NCI-H1436 treated with DMSO at 0.1 percent for 48 hours (cell line): ENCODE data around the gene DDAH1.
"Not testable (repeated sequence)": the region's sequence is repeated elsewhere in the genome, so short reads cannot be mapped to it uniquely, and the experiment has no call there.

Experiments
- DNase-seq: peaks from one replicate; lab custom pipeline; 2025; lab: John Stamatoyannopoulos, UW

The DDAH1 gene

DNA sequence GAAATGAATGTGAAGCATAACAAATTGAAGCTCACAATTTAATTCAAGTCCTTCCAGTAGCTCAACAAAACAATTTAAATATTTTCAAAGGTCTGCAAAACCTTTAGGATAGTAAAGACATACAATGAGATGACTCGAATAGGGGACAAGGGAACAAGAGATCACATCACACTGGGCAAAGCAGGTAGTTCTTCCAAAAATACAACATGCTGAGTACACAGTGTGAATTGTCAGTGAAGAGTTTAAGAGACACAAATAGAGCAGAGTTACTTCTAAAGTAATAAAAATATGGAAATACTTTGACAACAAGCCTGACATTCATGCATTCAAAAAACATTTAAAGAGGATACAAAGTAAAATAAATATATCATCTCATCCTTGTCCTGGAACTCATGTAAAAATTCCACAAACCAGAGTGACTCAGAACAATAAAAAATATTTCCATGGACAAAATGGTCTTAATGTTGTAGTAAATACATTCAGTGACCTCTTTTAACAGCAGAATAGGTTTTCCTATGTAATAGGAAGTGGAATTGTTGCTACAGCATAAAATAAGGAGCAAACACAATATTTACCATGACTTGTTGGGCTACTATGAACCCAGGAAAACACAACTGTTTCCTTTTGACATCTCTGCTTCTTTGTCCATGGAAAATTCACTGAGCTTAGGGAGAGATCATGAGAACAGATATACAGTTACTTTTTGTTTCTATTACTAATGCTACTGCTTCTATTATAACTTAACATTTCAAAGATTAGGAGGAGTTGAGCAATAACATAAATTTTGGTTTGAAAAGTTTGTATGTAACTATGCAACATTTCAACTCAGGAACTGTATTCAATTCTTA, 104.9 kb downstream of the DDAH1 start:
- no peak for DNase-seq

DNA sequence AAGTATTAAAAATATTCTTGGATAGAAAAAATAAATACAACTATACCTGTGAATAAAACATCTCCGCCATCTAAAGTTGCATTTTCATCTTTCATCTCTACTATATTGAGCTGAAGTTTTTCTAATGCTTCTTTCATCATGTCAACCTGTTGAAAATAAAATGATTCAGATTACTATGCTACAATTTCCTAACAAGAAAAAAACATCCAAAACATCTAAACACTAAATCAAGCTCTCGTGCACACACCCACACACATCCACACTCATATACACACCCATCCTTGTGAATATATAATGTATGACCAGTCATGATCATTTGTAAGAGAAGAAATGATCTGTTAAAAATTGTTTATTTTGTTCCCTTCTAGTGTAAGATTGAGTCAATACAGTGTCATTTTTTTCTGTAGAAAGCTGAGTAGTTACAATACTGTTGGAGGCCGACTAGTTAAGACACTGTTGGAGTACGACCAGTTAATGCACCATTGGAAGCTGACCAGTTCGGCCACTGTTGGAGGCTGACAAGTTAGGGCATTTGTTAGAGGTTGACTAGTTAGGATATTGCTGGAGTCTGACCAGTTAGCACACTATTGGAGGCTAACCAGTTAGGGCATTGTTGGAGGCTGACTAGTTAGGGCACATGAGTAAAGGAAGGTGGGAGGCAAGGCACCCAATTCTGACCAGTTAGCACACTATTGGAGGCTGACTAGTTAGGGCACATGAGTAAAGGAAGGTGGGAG, 106.1 kb downstream of the DDAH1 start:
- DNase-seq: no peak

DNA sequence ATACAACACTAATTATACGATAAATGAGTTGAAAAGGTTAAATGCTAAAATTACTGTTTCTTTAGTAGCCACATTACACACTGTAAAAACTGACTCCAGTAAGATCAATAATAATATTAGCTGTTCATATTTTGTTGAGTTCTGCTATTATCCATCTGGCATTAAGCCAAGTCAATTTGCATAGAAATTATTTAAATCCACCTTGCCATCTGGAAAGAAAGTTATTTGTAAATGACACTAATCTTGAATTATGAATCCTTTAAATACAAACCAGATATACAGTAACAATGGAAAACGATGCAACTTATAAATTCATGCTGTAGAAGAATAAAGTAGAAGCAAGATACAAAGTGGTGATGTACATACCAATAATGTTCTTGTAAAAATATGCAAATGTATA, 107.1 kb downstream of the DDAH1 start:
- DNase-seq: no peak

DNA sequence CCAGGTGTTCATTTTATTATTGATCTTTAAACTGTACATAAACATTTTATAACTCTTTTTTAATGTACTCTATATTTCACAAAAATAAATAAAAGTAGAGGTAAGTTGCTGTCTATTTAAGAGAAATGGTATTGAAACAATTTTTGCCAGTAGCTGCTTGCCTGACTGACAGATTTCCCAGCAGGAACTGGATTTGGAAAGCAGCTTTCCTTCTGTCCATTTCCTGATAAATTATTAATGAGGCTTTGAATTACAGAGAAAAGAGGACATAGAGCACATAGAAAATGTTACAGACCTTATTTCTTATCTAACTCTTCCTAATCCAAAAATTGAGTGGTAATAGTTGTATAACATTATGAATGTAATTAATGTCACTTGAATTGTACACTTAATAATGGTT, 108.8 kb downstream of the DDAH1 start:
- no peak for DNase-seq

DNA sequence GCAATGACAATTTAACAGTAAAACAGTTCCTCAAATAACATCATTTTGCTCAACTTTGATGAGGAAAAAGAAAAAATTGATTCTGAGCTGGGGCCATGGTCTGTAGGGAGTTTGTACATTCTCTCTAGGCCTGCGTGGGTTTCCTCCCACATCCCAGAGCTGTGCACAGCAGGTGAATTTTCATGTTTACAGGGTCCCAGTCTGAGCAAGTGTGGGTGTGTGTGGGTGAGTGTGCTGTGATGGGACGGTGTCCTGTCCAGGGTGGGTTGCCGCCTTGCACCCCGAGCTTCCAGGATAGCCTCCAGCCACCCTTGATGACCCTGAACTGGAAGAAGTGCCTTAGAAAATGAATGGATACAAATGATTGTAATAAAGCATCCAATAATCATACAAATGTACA, 112.9 kb downstream of the DDAH1 start:
- no peak for DNase-seq

DNA sequence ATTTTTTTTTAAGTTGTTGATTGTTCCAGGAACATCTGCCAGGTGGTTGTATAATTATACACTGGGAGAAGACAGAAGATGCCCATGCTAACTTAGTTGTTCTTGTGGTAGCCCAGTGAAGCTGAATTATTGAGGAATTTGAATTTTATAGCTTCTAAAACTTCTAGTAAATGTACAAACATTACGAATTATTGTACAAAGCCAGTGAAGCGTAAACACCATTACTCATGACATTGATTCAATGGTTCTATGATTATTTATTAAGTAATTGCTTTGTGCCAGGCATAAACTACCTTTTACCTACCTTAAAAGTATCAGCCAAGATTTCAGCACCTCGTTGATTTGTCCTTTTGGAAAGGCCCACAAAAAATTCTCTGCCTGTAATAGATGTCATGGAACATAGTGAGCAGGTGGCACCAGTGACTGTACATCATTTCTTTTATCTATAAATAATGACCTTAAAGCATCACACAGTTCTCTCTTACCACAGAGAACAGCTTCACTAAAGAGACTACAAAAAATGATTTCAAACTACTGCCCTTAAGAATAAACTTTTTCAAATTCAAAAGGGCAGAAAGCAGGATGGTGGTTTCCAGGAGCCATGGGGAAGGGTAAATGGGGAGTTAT, 113.6 kb downstream of the DDAH1 start:
- no peak for DNase-seq

DNA sequence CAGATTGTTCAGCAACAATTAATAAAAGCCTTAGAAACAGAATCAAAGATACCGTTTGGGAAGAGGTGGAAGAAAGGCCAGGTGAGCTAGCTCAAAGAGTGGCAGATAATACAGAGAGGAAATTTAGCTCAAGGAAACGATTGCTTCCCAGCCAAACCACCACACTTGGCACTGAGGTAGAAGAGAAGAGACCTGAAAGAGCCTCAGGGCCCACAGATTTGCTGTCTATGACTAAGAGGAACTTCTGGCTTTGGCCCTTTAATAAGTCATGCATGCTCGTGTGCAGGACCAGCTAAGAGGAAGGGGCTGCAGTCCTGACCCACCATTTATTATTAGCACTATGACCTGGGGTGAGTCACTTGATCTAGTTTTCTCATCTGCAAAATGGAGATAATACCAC, 115.7 kb downstream of the DDAH1 start:
- DNase-seq: no peak

DNA sequence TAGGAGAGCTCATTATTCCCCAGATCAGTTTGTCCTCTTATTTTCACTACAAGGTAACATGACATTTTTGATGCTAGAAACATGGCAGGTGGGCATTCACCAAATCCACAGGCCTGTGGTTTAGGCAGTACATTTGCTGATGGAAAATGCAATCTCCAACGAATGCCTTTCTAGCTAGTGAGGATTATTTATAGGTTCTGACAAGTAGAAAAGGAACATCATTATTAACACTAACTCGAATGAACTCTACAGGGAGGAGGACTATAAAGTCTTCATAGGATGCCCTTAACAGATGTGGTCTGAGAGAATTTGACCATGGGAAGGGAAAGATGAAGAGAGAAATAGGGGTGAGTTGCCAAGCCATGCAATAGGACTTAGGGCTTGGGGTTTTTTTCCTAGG, 117.1 kb downstream of the DDAH1 start:
- no peak for DNase-seq

DNA sequence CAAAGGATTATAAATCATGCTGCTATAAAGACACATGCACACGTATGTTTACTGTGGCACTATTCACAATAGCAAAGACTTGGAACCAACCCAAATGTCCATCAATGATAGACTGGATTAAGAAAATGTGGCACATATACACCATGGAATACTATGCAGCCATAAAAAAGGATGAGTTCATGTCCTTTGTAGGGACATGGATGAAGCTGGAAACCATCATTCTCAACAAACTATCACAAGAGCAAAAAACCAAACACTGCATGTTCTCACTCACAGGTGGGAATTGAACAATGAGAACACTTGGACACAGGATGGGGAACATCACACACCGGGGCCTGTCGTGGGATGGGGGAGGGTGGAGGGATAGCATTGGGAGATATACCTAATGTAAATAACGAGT, 117.7 kb downstream of the DDAH1 start:
- not testable (repeated sequence) for DNase-seq

DNA sequence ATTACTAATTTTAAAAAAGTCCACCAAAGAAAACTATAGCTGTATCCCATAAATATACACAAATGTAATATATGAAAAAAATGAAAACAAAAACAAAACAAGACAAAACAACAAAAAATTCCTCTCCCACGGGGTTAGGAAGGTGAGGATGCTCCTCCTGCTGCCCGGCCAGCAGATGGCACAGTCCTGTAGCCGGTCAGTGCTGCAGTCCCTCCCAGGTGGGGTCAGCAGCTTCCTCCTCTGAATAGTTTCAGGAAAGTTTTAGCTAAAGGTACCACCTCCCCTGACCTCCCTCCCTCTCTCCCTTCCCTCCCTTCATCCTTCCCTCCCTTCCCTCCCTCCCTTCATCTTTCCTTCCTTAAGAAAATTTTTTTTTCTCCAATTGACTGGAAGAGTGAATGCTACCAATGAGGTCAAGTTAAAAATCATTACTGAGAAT, 120.7 kb downstream of the DDAH1 start:
- DNase-seq: no peak

DNA sequence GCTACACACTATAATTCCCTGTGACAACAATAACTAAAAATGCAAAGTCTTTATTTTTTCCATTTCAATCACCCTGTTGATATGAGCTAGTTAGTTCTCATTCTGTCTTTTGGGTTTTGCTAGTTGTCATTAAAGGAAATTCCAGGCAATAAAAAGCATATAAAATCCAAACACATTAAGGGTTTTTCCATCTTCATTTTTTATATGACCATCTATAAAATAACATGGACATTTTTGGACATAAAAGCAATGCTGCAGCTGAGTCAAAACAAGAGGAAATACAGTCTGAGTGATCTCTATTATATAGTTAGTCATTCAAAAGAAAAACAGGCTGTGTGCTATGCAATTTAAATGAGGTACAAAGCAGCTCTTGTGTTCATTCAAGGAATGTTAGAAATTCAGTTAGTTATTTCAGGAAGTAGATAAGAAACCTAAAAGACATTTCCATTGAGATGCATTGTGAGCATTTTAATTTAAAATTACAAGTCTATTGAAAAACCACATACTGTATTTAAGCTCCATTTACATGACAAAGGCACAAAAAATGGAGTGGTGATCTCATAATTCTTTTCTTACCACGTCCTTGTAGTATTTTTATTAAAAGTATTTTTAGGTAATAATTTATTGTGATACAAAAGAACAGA, 121.2 kb downstream of the DDAH1 start:
- DNase-seq: no peak

DNA sequence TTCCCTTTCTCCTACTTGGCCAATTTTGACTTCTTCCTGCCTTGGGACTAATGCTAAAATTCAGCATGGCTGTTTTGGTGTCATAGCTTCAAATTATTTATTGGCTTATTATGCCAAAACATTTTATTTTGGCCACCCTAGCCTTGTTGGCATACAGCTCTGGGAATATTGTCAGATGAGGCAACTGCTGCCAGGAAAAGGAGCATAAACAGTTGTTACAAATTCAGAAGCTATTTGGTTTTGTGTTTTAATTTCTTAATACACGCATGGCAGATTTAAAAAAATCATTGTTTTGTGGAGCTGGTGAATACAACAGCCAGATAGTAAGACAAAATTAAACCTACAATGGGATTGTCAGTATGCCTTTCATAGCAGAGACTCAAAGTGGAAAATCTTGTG, 121.7 kb downstream of the DDAH1 start:
- DNase-seq: no peak

DNA sequence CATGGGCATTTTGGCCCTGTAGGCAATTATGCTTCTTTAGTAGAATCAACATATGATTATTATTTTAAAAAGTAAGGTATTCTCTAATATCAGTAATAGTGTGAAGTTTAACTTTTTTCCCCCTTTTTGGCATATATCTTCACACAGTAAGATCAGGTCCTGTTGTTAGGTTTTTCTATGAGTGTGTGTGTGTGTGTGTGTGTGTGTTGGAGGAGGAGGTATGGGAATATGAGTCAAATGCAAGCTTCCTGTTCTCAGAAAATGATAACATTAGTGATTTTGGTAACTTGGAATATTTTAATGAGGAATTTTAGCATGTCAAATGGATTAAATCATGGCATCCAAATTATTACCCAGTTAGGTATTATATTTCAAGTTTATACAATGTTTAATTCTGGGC, 122.8 kb downstream of the DDAH1 start:
- DNase-seq: no peak

DNA sequence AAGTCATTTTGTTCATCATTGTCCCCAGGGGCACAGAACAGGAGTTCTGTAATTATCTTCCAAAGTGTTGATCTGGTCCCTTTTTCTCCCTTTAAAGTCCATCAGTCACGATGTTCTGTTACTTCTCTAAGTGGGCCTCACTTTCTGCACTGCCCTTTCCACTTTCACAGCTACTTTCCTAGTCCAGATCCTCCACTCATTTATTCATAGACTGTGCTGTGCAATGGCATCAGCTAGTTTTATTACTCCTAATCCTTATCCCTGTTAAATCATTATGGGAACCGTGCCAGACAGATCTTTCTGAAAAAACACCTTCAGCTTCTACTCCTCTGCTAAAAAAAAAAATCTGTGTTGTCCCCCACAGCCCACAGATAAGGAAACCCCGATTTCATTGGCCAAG, 124.5 kb downstream of the DDAH1 start:
- DNase-seq: no peak

DNA sequence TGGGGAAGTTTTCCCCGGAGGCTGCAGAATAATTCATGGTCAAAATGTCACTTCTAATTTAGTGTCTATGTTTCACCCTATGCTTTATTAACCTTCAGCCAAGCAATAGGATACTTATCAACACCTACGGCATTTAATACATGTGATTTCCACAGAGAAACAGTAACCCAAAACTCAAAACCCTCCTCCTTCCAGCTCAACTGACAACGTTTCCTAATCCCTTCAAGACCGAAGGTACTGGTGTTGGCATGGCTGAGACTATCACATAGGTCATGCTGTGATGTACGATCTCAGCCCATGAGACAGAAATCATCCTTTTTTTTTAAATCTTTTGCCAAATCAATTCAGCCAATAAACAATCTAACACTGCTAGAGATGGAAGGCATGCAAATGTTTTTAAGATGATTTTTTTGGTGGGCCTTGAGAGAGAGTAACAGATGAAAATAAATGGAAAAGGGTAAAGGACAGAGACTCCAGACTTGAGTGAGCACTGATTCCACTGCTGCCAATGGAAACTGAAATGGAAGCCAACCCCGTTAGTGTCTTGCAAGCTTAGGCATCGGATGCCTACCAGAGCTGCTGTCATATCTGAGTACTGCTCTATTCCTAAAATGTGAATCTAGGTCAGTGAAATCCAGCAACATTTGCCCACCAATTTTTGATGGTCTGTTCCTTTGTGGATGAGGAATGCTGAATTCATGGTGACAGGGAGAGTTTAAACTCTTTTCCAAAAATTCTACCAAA, 125.1 kb downstream of the DDAH1 start:
- no peak for DNase-seq

DNA sequence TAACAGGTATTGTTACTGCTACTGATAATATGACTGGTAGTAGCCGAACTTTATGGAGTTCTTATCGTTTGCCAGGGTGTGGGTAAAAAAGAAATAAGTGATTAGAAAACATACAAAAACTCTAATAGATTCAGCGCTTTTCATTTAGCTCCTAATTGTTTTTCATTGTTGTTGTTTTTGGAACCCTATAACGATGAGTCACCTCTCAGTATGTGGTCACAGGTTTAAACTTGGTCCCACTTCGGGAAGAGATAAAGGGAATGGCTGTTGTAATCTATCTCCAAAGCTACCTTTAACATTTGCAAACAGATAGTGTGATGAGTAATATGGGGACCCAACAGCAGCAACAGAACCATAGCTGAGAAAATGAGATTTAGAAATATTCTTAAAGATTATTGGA, 125.9 kb downstream of the DDAH1 start:
- no peak for DNase-seq

DNA sequence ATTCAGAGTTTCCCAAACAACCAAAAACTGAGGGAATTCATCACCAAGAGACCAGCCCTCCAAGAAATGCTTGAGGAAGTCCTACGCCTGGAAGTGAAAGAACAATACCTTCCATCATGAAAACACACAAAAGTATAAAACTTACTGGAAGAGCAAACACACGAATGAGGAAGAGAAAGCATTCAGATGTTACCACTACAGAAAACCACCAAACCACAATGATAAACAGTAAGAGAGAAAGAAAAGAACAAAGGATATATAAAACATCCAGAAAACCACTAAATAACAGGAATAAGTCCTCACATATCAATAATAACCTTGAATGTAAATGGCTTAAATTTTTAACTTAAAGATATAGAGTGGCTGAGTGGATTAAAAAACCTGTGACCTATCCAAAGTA, 130.0 kb downstream of the DDAH1 start:
- no peak for DNase-seq

DNA sequence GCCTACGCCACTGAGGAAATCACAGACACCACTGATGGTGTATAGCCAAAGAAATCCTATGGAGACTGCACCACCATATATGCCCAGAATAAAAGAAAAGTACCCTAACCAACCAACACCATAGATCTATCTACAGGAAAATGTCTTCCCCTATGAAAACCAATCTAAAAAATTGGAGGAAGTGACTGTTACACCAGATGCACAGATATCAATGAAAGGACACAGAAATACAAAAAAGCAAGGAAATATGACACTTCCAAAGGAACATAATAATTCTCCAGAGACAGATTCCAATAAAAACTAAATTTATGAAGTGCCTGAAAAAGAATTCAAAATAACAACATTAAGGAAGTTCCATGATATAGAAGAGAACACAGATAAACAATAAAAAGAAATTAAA, 131.8 kb downstream of the DDAH1 start:
- no peak for DNase-seq

DNA sequence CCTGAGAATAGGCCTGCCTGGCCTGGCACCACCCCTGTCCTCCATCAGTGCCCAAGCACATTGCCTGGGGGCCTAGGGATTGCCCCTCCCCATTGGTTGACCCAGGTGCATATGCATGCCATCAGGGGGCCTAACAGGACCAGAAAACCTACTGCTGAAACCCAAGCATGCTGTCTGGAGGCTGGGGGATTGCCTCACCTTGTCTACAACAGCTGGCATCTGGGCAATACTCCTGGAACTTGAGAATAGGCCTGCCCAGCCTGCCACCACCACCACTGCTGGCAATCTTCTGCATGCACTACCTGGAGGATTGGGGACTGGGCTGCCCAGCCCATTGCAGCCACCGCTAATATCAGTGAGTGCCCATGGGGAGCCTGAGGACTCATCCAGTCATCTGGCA, 132.4 kb downstream of the DDAH1 start:
- no peak for DNase-seq

DNA sequence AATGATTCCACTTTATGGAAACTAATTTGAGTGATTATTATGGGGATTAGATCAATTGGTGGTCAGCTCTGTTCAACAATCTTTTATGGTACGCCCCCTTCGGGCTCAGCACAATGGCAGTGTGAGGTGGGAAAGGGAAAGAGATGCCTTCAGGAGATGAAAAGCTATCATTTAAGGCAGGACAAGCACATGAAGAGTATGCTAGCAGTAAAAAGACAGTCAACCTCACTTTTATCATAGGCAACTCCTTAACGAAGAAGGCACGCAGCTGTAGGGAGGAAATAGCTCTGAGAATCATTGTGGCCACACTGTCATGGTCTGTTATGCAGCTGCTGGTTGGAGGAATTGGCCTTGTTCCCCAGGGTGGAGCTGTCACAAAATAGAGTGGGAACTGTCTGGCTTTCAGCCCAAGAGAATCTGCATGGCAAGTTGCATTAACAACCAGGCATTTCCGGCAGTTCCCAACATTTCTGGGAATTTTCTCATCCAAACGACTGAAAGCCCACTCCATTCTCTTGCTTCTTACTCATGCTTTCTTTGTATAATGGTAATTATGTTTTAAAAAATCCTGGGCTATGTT, 134.2 kb downstream of the DDAH1 start:
- no peak for DNase-seq

DNA sequence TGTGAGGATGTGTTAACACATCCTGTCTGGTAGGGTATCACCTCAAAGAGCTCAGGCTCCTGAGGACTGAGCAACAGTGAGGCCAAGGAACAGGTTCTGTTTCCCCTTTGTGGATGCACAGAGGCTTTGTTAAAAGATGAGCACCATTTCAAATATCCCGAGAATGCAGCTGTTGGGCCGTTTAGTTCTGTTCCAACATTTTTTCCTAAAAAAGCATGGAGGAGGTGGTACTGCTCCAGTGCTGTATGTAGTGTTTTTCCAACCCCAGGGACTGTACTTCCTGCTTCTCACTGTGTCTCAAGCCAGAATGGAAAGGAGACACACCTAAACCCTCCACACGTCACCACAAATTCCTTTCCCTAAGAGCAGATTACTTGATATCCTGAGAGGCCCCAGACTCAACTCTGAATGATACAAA, 134.7 kb downstream of the DDAH1 start:
- no peak for DNase-seq
